Islet of Langerhans (tissue), 1 donor: ENCODE results near the gene ERVFRD-1.

Experiments
- FAIRE-seq: peaks from one replicate; lab custom pipeline; 2011; peaks lifted over from hg19 to GRCh38; lab: Jason Lieb, UNC

Gene ERVFRD-1, protein sequence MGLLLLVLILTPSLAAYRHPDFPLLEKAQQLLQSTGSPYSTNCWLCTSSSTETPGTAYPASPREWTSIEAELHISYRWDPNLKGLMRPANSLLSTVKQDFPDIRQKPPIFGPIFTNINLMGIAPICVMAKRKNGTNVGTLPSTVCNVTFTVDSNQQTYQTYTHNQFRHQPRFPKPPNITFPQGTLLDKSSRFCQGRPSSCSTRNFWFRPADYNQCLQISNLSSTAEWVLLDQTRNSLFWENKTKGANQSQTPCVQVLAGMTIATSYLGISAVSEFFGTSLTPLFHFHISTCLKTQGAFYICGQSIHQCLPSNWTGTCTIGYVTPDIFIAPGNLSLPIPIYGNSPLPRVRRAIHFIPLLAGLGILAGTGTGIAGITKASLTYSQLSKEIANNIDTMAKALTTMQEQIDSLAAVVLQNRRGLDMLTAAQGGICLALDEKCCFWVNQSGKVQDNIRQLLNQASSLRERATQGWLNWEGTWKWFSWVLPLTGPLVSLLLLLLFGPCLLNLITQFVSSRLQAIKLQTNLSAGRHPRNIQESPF

DNA sequence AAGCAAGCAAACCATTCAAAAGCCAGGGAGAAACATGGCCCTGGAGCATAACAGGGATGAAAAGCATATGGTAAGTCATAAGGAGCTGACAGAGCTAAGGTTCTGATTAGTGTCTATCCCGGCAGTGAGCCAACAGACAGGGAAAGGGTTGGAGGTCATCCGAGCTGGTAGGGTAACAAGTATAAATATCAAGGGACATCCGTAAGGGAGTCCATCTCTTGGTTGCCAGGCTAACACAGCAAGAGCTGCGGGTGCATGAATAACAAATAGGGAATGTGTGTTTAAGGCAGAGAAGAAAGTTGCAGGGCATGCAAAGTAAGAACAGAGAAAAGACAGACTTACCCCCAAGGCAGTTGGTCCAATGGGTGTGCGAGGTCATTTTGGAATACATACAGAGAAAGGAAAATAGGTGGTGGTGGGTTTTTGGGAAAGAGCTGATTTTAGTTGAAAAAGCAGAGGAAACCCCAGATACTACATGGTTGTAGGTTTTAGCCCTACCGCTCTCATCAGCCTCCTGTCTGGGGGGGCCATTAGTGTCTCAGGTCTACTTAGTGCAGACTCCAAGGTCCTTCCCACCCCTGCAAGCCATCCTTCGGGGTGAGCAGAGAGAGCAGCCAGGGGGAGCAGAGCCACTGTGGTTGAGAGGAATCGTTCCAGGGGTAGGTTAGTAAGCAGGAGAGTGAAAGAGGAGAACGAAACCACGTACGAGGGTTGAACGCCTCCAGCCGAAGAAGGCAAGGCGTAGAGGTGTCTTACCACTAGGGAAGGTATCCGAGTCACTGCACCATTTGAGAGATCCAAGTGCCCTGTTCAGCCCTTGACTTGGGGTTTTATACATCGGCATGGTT is at the start of gene ERVFRD-1:
ERVFRD-1 (minus strand) TSS at position 805 of the 848 bp plus-strand sequence. CDS start 6,415 bp downstream, outside the sequence.
- no peak for FAIRE-seq

- no peak for FAIRE-seq
These were observed 48.7 kb upstream of the ERVFRD-1 start for GRCh38 chr6:11160199-11160598.

DNA sequence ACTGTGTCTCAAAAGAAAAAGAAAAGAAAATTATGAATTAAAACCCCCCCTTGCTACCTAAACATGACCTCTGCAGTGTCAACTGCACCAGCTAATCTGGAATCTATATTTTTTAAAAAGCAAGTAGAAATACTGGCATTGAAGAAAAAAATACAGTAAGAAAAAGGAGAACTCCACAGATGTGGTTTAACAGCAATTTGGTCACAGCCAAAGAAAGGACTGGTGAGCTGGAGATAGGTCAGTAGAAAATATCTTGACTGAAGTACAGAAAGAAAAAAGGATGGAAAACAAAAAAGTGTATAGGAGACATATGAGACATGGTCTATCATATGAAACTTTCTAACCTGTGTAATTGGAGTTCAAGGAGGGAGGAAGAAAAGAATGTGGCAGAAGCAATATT is 44.1 kb upstream of the ERVFRD-1 start:
- FAIRE-seq = no peak

- no peak for FAIRE-seq
These were observed 41.9 kb upstream of the ERVFRD-1 start for GRCh38 chr6:11153447-11153846.

- no peak for FAIRE-seq
These were observed 41.1 kb upstream of the ERVFRD-1 start for GRCh38 chr6:11152581-11152980.

DNA sequence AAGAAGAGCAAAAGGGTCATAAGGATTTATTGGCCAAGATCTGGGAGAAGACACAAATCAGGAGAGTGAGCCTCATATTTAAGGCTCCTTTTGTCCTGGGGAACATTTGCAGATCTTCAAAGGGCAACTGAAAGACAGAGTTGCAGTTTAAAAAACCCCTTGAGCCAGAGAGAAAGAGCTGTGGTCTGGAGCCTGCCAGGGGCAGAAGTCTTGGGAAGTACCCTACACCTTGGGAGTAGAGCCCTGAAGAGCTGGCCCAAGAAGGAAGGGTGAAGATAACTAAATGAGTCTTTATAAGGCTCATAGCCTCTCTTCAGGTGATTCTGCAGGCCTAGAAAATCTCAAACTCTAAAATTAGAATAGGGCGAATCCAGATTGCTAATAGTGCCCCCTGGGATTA is 40.0 kb upstream of the ERVFRD-1 start:
- no peak for FAIRE-seq

GRCh38 chr6:11149551-11149950 is 38.0 kb upstream of the ERVFRD-1 start:
- no peak for FAIRE-seq

DNA sequence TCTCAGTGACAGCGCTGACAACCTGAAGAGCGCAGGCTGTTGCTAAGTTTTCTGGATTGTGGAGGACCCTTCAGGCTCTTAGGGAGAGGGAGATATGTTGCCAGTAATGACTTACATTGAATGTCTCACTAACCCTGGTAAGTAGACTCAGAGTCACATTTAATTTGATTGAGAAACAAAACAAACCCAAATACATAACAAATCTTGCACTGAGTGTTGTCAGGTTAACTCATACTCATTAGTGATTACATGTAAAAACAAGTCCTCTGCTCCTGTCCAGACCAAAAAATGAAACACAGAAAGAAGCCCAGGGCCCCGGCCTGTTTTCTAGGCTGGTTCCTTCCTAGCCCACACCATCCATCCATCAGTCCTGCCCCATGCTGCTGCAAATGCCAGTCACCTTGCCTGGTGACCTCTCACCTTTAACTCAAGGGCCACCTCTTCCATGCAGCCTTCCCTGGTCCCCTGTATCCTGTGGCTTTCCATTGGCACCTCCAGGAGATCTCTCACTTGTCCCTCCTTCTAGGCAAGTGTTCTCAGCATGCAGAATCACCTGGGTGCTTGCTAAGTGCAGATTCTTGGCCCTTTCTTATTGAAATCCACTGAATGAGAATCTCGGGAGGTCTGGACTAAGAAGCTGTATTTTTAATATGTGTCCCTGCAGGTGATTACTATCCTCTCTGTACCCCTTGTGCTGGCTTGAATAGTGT is 34.7 kb upstream of the ERVFRD-1 start:
- no peak for FAIRE-seq

DNA sequence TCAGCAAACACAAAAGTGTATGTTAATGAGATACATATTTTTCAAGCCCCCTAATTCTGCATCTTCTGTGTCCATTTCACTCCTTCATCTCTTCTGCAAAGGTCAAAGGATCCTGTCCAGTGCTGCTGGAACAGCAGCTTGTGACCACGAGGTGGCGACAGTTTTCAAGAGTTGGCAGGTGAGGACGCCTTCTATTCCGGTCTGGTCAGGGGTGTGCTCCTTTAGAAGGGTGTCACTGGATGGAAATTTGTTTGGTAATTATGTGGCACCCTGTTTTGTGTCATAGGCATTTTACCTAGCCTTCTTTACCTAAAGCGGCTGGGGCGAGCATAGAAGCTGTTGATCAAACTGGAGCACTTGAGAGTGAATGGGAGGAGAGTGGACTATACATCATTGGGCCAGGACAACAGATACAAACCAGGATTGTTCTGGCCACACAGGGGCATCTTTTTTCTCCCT is 32.9 kb upstream of the ERVFRD-1 start:
- FAIRE-seq = peak; percentile 38

- FAIRE-seq = no peak
These were observed 32.2 kb upstream of the ERVFRD-1 start for GRCh38 chr6:11143394-11144371.

DNA sequence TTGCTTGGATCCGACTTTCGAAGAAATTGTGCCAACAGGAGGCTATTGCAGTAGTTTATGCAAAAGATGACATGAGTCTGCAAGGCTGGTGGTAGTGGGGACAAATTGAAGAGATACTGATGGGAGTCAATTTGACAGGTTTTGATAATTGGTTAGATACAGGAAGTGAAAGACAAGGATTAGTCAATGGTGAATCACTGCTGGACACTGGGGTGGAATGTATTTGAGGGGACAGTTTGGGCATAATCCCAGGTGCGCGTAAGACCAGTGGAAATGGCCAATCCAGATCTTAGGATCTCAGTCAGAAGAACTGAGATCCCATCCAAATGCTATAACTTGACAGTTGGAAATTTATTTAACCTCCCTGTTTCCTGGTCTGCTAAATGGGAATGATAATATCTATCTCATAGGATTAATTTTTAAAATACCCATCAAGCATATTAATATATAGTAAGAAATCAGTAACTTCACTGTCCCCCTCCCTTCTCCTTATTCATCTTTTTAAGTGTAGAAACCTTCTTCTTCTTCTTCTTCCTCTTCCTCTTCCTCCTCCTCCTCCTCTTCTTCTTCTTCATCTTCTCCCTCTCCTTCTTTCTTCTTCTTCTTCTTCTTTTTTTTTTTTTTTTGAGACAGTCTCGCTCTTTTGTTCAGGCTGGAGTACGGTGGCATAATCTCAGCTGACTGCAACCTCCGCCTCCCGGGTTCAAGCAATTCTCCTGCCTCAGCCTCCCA is 30.9 kb upstream of the ERVFRD-1 start:
- FAIRE-seq = no peak

DNA sequence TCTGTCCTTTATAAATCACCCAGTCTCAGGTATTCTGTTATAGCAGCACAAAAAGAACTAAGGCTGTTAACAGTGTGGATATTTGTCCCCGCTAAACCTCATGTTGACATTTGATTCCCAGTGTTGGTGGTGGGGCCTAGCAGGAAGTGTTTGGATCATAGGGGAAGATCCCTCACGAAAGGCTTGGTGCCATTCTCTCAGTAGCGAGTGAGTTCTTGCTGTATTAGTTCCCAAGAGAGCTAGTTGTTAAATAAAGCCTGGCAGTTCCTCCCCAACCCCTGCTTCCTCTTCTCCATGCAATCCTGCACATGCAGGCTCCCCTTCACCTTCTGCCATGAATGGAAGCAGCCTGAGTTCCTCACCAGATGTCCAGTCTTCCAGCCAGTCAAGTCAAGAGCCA is 29.8 kb upstream of the ERVFRD-1 start:
- no peak for FAIRE-seq

- no peak for FAIRE-seq
These were observed 28.5 kb upstream of the ERVFRD-1 start for GRCh38 chr6:11140056-11140455.

- no peak for FAIRE-seq
These were observed 27.8 kb upstream of the ERVFRD-1 start for GRCh38 chr6:11139051-11139960.

- FAIRE-seq = no peak
These were observed 25.3 kb upstream of the ERVFRD-1 start for GRCh38 chr6:11136809-11137208.

GRCh38 chr6:11133281-11133680 is 21.8 kb upstream of the ERVFRD-1 start:
- FAIRE-seq = no peak

- no peak for FAIRE-seq
These were observed 20.8 kb upstream of the ERVFRD-1 start for GRCh38 chr6:11132194-11132888.

- no peak for FAIRE-seq
These were observed 19.1 kb upstream of the ERVFRD-1 start for GRCh38 chr6:11130605-11131004.
